Lung (tissue), 12 donors: Measurements from ENCODE around the gene CLK3. TPM values are rescaled to one million over a fixed set of nuclear protein-coding genes. Genes with fewer than 3 reads are reported as not detected.

Experiments used
- ATAC-seq: fragments of 200-7000 bp; cut with Tn5 transposase; one replicate; pipeline ENCODE4 v1.9.1; 2020; ENCODE audit warnings: moderate number of reproducible peaks; ENCODE audit not compliant: insufficient read depth, low FRiP score
- DNase-seq, 3 donors: peaks; one replicate each; pipeline ENCODE4 v3.0.0-alpha.2; 2013 to 2017
- H3K27ac ChIP-seq, 2 donors: one replicate each; pipeline ENCODE4 v1.5.1; 2013; ENCODE audit warnings: mild to moderate bottlenecking in 2 of 2, moderate library complexity in 2 of 2, control low read depth in 1 of 2, inconsistent platforms in 1 of 2, low read depth in 1 of 2, low read length in 1 of 2
- H3K27me3 ChIP-seq, 3 donors: one replicate each; pipeline ENCODE4 v1.5.1; 2013; ENCODE audit warnings: low read length in 2 of 3; ENCODE audit not compliant: control insufficient read depth in 3 of 3, insufficient read depth in 3 of 3
- H3K36me3 ChIP-seq, 4 donors: one replicate each; pipeline ENCODE4 v1.5.1; 2013; ENCODE audit warnings: low read length in 4 of 4, mild to moderate bottlenecking in 1 of 4, moderate library complexity in 1 of 4; ENCODE audit not compliant: control insufficient read depth in 4 of 4, insufficient read depth in 4 of 4
- H3K4me1 ChIP-seq, 5 donors: one replicate each; pipeline ENCODE4 v1.5.1; 2013; ENCODE audit warnings: low read length in 5 of 5, mild to moderate bottlenecking in 2 of 5, moderate library complexity in 1 of 5; ENCODE audit not compliant: control insufficient read depth in 5 of 5, insufficient read depth in 5 of 5
- H3K4me3 ChIP-seq: one replicate; pipeline ENCODE4 v1.5.1; 2013; ENCODE audit warnings: mild to moderate bottlenecking, control low read depth, moderate library complexity
- H3K9ac ChIP-seq, 2 donors: one replicate each; pipeline ENCODE4 v1.5.1; 2013; ENCODE audit warnings: low read length in 2 of 2, control low read depth in 1 of 2; ENCODE audit not compliant: insufficient read depth in 1 of 2
- H3K9me3 ChIP-seq, 4 donors: one replicate each; pipeline ENCODE4 v1.5.1; 2013; ENCODE audit warnings: low read length in 3 of 4, mild to moderate bottlenecking in 1 of 4, moderate library complexity in 1 of 4; ENCODE audit not compliant: control insufficient read depth in 4 of 4, insufficient read depth in 3 of 4
- CTCF ChIP-seq: IDR thresholded peaks from 2 replicates; pipeline ENCODE4 v1.5.1; 2012; ENCODE audit warnings: mild to moderate bottlenecking; ENCODE audit errors: control extremely low read depth, extremely low read depth
- WGBS, 2 donors: extraction: QIAGEN DNeasy Blood & Tissue Kit; methylation state at CpG; one replicate each; pipeline ENCODE4 v1.1.7; 2013; 5-methylcytosine and 5-hydroxymethylcytosine counted together
- polyA plus RNA-seq, 2 donors: library from polyadenylated mRNA; stranded (reverse); fragments of 200-250 nt; gene quantifications; one replicate each; pipeline ENCODE4 v1.2.1, GENCODE V29; 2013
- total RNA-seq, 2 donors: library from RNA; depleted of rRNA in 1 of 2; stranded (reverse); fragments of >200 nt in 1 of 2; gene quantifications; one replicate each; pipeline ENCODE4 v1.2.1, GENCODE V29; 2014 to 2021
- donor health status: control.
- donor health status: control.
- donor health status: Bipolar disorder and iron deficiency.
- donor health status: healthy.
- donor health status: DM: yes; HTN: yes; CAD: no.

The CLK3 gene
- total and polyA plus RNA-seq, 4 donors, result 56.1 to 70.4 (median 64.6) TPM

- Histone ChIP-seq H3K4me3 (no peak overlapping the region), H3K36me3 (peaks cover 7 to 55% (median 47%) of the 10 kb centered on the region in 4 donors), H3K9ac (no peak overlapping the region), H3K4me1 (peaks cover 0 to 3% (median 0%) of the 10 kb centered on the region in 5 donors), H3K27me3 (no peaks in the 10 kb centered on the region), H3K27ac (no peak overlapping the region), H3K9me3 (no peaks in the 10 kb centered on the region)
- no peak for TF ChIP-seq CTCF
- WGBS, 2 donors, result 70 to 75% methylated on average over 2 of the region's 2 CpGs
- DNase-seq, result no peak
- no peak for ATAC-seq
Observed at GRCh38 chr15:74633781-74634180, 18.1 kb downstream of the CLK3 start.

GRCh38 chr15:74635228-74635627 lies 19.6 kb downstream of the CLK3 start:
- 21 to 28% methylated on average over 5 of the region's 5 CpGs for WGBS, 2 donors
- Histone ChIP-seq H3K9me3 (no peaks in the 10 kb centered on the region), H3K36me3 (peaks cover 2 to 53% (median 52%) of the 10 kb centered on the region in 4 donors), H3K4me1 (peaks cover 0 to 3% (median 0%) of the 10 kb centered on the region in 5 donors), H3K4me3 (no peak overlapping the region), H3K9ac (no peak overlapping the region), H3K27ac (peak overlapping the region in 1 of 2 donors; percentile 28), H3K27me3 (no peaks in the 10 kb centered on the region)
- peak; percentile 89 for TF ChIP-seq CTCF
- ATAC-seq (peak; percentile 49), DNase-seq (peak; percentile 56 to 64 (median 63))

GRCh38 chr15:74636984-74637383 lies 21.3 kb downstream of the CLK3 start:
- no peaks in the 10 kb centered on the region for H3K9me3 ChIP-seq
- no peak for DNase-seq

More at GRCh38 chr15:74636984-74637383, 21.3 kb downstream of the CLK3 start:
- Histone ChIP-seq H3K27me3 (no peaks in the 10 kb centered on the region), H3K36me3 (peaks cover 2 to 48% (median 44%) of the 10 kb centered on the region in 4 donors), H3K4me3 (no peak overlapping the region), H3K4me1 (peaks cover 0 to 7% (median 3%) of the 10 kb centered on the region in 5 donors), H3K27ac (no peak overlapping the region), H3K9ac (no peak overlapping the region)
- WGBS, 2 donors, result 79 to 83% methylated on average over 1 of the region's 1 CpG
- TF ChIP-seq CTCF, result no peak
- no peak for ATAC-seq
